Erythroblast (primary cell): ENCODE data around the gene LETM1.

Source experiments
- GATA1 ChIP-seq: IDR thresholded peaks from 2 replicates; pipeline ENCODE4 v1.6.1; 2011; ENCODE audit warnings: low read depth, mild to moderate bottlenecking, control low read depth, low read length, moderate library complexity
- POLR2A ChIP-seq: IDR thresholded peaks from 2 replicates; pipeline ENCODE4 v1.6.1; 2011; ENCODE audit warnings: mild to moderate bottlenecking, low read length

DNA sequence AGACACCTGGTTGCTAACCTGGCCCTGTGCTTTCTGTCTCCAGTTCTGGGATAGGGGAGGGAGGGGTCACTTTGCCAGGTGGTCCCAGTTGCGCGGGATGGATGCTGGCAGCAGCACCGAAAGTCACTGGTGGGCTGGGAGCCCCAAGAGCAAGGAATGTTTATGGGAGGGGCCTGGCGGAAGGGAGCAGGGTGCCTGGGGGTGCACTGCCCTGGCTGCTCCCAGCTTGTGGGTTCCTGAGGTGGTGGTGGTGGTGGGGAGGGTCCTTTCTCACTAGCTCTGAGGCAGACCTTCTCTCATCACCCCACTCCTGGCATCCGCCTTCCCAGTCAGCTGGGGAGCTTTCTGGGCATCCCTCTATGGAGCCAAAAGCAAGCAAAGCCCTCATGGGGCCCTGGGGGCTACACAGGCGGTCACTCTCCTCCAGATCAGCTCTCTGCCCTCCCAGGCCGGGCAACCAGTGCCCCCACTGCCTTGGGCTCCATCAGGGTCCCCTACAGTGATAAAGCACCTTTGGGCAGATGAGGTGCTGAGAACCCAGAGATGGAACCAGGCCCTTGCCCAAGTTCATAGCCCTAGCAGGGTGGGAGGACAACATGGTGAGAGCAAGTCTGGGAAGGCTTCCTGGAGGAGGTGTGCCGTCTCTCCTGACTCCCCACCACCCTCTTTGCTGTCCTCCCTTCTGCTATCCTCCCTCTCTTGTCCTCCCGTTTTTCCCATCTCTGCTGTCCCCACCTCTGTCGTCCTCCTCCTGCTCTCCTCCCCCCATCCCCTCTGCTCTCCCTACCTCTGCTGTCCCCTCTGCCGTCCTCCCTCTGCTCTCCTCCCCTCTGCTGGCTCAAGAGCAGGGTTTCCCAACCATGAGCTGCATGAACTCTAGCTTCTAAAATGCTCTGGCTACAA, 46.9 kb downstream of the LETM1 start:
- TF ChIP-seq POLR2A (no peak), GATA1 (no peak)
